Thyroid gland (tissue), 4 donors: ENCODE results near the gene CST2. TPM values are rescaled to one million over a fixed set of nuclear protein-coding genes. Genes with fewer than 3 reads are reported as not detected.
"Not testable (repeated sequence)": the region's sequence is repeated elsewhere in the genome, so short reads cannot be mapped to it uniquely, and the experiment has no call there.

Experiments
- DNase-seq, 2 donors: peaks; one replicate each; pipeline ENCODE4 v3.0.0-alpha.2; 2019
- H3K27ac ChIP-seq, 3 donors: fragments of 200-600 bp; sonication (generic); 1 replicate in 2 of 3; 2 replicates in 1 of 3; pipeline ENCODE4 v1.5.1; 2016 to 2019; ENCODE audit warnings: mild to moderate bottlenecking in 1 of 3, moderate library complexity in 1 of 3
- H3K27me3 ChIP-seq: fragments of 200-600 bp; sonication (generic); one replicate; pipeline ENCODE4 v1.5.1; 2019
- H3K36me3 ChIP-seq, 2 donors: fragments of 200-600 bp; sonication (generic); one replicate each; pipeline ENCODE4 v1.5.1; 2016 to 2019
- H3K4me1 ChIP-seq, 2 donors: fragments of 200-600 bp; sonication (generic); one replicate each; pipeline ENCODE4 v1.5.1; 2017 to 2019
- H3K4me3 ChIP-seq, 3 donors: fragments of 200-600 bp; sonication (generic); replicated peaks in 1 of 3; 1 replicate in 2 of 3; 2 replicates in 1 of 3; pipeline ENCODE4 v1.5.1; 2016; ENCODE audit warnings: mild to moderate bottlenecking in 1 of 3
- H3K9me3 ChIP-seq: fragments of 200-600 bp; sonication (generic); one replicate; pipeline ENCODE4 v1.5.1; 2017
- POLR2A ChIP-seq, 2 donors: fragments of 450-650 bp; IDR thresholded peaks; one replicate each; pipeline ENCODE4 v1.6.1; 2017; ENCODE audit warnings: antibody characterized with exemption in 2 of 2, mild to moderate bottlenecking in 2 of 2, moderate library complexity in 1 of 2
- WGBS, 2 donors: methylation state at CpG; one replicate each; pipeline ENCODE4 v1.1.5; 2017; 5-methylcytosine and 5-hydroxymethylcytosine counted together
- intact Hi-C: fragments of 100-400 bp; cut with DNase I; formaldehyde crosslinking; loops from one replicate; pipeline ENCODE4 v1.15.1; 2023
- total RNA-seq, 4 donors: library from RNA; depleted of rRNA; stranded (reverse); fragments of >200 nt; gene quantifications; one replicate each; pipeline ENCODE4 v1.2.3, GENCODE V29; 2016
- TF ChIP-seq, protein P1 (sequence below), 6 experiments: fragments of 200-600 bp in 3 of 6; fragments of 450-650 bp in 3 of 6; sonication (generic) in 3 of 6; IDR thresholded peaks; one replicate each; pipeline ENCODE4 v1.5.1; 2016 to 2019; ENCODE audit warnings: antibody characterized with exemption in 6 of 6, mild to moderate bottlenecking in 2 of 6, inconsistent platforms in 1 of 6, moderate library complexity in 1 of 6

The CST2 gene
- total RNA-seq, 4 donors from 2014 or later, result not detected

DNA sequence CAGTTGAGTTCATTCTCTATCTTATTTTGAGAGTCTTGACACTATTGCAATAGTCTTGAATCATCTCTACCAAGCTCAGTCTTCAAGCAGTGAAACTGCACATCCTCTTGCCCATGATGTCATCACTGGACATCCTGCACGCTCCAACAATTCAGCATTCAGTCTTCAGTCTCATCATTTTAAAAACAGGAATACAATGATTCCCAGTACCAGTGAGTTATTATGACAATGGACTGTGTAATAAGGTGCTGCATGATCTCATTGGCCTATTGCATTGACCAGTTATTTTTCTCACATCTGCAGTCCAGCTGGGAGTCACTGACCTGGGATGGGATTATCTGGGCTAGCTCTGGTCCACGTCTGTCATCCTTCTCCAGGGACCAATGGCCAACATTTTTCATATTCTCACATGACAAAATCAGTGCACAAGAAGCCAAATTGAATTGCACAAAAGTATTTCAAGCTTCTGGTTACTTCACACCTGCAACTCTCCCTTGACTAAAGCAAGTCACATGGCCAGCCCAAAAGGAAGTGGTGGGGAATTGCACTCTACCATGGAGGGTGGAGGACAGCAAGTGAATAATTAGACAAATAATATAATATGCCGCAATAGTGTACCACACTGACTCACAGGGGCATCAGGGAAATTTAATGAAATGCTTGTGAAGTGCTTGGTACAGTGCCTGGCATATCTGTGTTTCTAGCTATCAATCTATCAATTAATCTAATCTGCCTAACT is 6.4 kb upstream of the CST2 start:
- no peak for DNase-seq
- Histone ChIP-seq H3K27me3 (no peaks in the 10 kb centered on the region), H3K27ac (no peak overlapping the region), H3K9me3 (no peaks in the 10 kb centered on the region), H3K4me1 (no peaks in the 10 kb centered on the region), H3K36me3 (no peaks in the 10 kb centered on the region), H3K4me3 (no peak overlapping the region)
- intact Hi-C loops, result no loop called here
- WGBS, 2 donors, result 62 to 66% methylated on average over 3 of the region's 3 CpGs
- TF ChIP-seq POLR2A (IDR thresholded peaks at IDR 0.05), result no peak
- TF ChIP-seq, protein P1, sequence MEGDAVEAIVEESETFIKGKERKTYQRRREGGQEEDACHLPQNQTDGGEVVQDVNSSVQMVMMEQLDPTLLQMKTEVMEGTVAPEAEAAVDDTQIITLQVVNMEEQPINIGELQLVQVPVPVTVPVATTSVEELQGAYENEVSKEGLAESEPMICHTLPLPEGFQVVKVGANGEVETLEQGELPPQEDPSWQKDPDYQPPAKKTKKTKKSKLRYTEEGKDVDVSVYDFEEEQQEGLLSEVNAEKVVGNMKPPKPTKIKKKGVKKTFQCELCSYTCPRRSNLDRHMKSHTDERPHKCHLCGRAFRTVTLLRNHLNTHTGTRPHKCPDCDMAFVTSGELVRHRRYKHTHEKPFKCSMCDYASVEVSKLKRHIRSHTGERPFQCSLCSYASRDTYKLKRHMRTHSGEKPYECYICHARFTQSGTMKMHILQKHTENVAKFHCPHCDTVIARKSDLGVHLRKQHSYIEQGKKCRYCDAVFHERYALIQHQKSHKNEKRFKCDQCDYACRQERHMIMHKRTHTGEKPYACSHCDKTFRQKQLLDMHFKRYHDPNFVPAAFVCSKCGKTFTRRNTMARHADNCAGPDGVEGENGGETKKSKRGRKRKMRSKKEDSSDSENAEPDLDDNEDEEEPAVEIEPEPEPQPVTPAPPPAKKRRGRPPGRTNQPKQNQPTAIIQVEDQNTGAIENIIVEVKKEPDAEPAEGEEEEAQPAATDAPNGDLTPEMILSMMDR (IDR thresholded peaks at IDR 0.05), result no peak

DNA sequence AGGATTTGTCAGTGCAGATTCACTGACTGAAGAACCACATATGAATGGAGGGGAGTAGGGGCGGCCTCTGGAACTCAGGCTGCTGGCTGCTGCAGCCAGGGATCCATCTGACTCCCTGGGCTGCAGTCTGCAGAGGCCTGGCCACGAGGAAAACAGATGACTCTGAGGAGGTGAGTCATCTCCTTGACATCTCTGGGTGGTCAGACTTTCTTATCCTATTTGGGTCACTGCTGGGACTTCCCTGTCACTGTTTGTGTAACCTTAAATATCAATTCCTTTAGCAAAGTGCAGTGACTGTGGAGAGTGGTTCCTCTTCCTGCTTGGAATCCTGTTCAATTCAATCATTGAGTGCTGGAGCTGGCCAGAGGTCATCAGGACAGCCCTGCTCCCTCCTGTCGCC is 5.4 kb upstream of the CST2 start:
- H3K4me1 ChIP-seq, DNase-seq, H3K9me3 ChIP-seq, H3K27me3 ChIP-seq, intact Hi-C loops, H3K4me3 ChIP-seq, H3K36me3 ChIP-seq, H3K27ac ChIP-seq: not testable (repeated sequence)
- WGBS, 2 donors, result 54 to 56% methylated on average over 3 of the region's 3 CpGs

DNA sequence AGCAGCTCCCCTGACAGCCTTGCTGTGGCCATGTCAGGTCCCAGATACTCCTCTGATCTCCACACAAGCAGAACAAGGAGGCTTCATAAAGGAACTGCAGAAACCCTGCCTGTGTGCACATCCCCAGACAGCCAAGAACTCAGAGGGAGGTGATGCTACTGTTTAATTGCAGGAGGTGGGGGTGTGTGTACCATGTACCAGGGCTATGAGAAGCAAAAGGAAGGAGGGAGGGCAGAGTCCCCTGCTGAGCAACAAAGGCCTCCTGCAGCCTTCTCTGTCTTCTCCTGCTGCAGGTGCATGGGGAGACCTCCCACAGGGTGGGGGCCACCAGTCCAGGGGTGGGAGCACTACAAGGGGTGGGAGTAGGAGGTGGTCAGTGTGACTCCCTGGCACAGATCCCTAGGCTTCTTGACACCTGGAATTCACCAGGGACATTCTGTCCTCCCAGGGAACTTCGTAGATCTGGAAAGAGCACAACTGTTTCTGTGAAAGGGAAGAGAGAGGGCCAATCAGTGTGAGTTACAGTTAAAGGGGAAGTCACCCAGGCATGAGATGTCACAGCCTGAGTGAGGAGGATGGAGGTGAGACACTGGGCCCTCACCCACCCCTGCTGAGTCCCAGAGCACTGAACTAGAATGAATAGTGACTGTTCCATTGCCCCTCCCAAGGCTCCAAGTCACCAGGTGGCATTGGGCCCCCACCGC is 2.8 kb downstream of the CST2 start:
- no peak for TF ChIP-seq POLR2A (IDR thresholded peaks at IDR 0.05)
- TF ChIP-seq, protein P1 (IDR thresholded peaks at IDR 0.05), result no peak
- intact Hi-C loops, result no loop called here
- no peaks in the 10 kb centered on the region for H3K36me3 ChIP-seq
- H3K4me1 ChIP-seq, result no peaks in the 10 kb centered on the region
- no peak for DNase-seq
- no peak overlapping the region for H3K27ac ChIP-seq
- WGBS, 2 donors, result 40 to 71% methylated on average over 1 to 2 of the region's 2 CpGs
- no peaks in the 10 kb centered on the region for H3K27me3 ChIP-seq
- no peaks in the 10 kb centered on the region for H3K9me3 ChIP-seq
- H3K4me3 ChIP-seq, result no peak overlapping the region

DNA sequence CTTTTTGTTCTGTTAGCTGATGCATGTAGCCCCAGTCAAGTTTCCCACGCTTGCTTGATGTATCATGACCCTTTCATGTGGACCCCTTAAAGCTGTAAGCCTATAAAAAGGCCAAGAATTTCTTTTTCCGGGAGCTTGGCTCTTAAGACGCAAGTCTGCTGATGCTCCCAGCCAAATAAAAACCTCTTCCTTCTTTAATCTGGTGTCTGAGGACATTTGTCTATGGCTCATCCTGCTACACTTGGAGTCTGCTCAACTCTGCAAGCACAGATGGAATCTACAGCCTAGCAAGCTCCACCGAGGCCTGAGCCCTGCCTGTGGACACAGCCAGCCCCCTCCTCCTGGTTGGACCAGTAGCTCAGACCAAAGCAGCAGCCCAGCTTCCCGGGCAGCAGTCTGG is 3.4 kb downstream of the CST2 start:
- Histone ChIP-seq H3K9me3 (no peaks in the 10 kb centered on the region), H3K27ac (no peak overlapping the region)
- intact Hi-C loops, result no loop called here

DNA sequence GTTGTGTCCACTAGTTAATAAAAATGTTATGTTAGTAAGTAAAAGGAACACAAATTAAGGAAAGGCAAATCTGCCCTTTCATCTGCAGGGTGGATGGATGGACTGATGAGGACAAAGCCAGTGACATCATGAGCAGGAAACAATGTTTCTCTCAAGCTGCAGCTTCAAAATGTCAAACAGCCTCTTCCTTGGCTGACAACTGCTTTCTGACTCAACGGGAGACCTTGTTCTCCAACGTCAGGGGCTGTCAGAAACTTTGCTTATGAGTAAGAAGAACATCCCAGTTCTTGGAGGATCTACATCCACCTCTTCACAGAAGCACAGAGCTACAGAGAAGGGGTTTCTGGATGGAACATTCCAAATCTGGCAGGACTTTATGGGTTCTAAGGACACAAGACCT is 6.0 kb downstream of the CST2 start:
- Histone ChIP-seq H3K27ac (no peak overlapping the region), H3K4me1 (no peaks in the 10 kb centered on the region), H3K9me3 (no peaks in the 10 kb centered on the region), H3K4me3 (no peak overlapping the region), H3K27me3 (no peaks in the 10 kb centered on the region), H3K36me3 (no peaks in the 10 kb centered on the region)
- TF ChIP-seq POLR2A (IDR thresholded peaks at IDR 0.05), result no peak
- TF ChIP-seq, protein P1 (IDR thresholded peaks at IDR 0.05), result no peak
- intact Hi-C loops, result no loop called here
- DNase-seq, result no peak
- 63 to 80% methylated on average over 2 of the region's 2 CpGs for WGBS, 2 donors

More for the DNA sequence above, 3.4 kb downstream of the CST2 start:
- no peaks in the 10 kb centered on the region for H3K27me3 ChIP-seq
- WGBS, 2 donors, result 65 to 76% methylated on average over 4 to 5 of the region's 5 CpGs
- no peaks in the 10 kb centered on the region for H3K4me1 ChIP-seq
- no peak overlapping the region for H3K4me3 ChIP-seq
- DNase-seq, result no peak
- TF ChIP-seq POLR2A (IDR thresholded peaks at IDR 0.05), result no peak
- TF ChIP-seq, protein P1 (IDR thresholded peaks at IDR 0.05), result no peak
- H3K36me3 ChIP-seq, result no peaks in the 10 kb centered on the region

DNA sequence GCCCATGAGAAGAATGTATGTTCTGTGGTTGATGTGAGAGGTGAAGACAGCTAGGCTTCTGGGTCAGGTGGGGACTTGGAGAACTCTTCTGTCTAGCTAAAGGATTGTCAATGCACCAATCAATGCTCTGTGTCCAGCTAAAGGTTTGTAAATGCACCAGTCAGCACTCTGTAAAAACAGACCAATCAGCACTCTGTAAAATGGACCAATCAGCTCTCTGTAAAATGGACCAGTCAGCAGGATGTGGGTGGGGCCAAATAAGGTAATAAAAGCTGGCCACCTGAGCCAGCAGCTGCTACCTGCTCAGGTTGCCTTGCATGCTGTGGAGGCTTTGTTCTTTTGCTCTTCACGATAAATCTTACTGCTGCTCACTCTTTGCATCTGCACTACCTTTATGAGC is 15.0 kb downstream of the CST2 start:
- H3K9me3 ChIP-seq, intact Hi-C loops, H3K27me3 ChIP-seq, H3K36me3 ChIP-seq, H3K4me1 ChIP-seq, DNase-seq, H3K4me3 ChIP-seq, H3K27ac ChIP-seq: not testable (repeated sequence)
- WGBS, 2 donors, result 92 to 100% methylated on average over 1 of the region's 1 CpG

DNA sequence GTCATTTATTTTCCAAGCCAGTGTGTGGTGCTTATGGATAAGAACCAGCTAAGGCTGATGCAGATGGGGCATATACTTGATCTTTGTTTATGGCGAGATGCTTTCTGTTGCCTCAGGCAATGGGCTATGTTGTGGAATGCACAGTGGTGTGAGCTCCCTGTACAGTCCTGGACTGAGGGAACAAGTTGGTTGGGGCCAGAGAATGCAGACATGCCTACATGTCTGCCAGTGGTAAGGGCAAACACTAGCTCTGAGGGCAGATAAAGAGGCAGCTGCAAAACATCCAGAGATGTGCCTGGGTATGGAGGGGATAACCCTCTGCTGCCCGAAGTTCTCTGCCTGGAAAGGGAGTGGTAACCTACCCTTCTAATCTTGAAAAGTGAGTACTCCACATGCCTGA is 16.2 kb downstream of the CST2 start:
- H3K27ac ChIP-seq, intact Hi-C loops, DNase-seq, H3K9me3 ChIP-seq, H3K4me1 ChIP-seq, H3K4me3 ChIP-seq, H3K27me3 ChIP-seq, H3K36me3 ChIP-seq: not testable (repeated sequence)
- WGBS, 2 donors, result 67 to 91% methylated on average over 1 to 2 of the region's 2 CpGs
